ENCODE results near the gene ARL14. TPM values are rescaled to one million over a fixed set of nuclear protein-coding genes. Genes with fewer than 3 reads are reported as not detected.

The ARL14 gene
- total RNA-seq, 1 experiment from 2014 or later: not detected

GRCh38 chr3:160694345-160694744, 17.4 kb downstream of the ARL14 start:
- H3K27ac Mint-ChIP-seq: no peak overlapping the region
- H3K4me3 Mint-ChIP-seq: no peak overlapping the region
- no peaks in the 10 kb centered on the region for H3K23me2 ChIP-seq (ENCODE audit: insufficient read length, low read depth, low read length, poor library complexity, severe bottlenecking)
- H2BK5ac ChIP-seq (ENCODE audit: insufficient read length, low read length): no peak overlapping the region
- H3K4me2 ChIP-seq (ENCODE audit: insufficient read depth, insufficient read length, low read length): no peak overlapping the region
- no peak overlapping the region for H2BK15ac ChIP-seq (ENCODE audit: low read depth, low read length)
- no peak overlapping the region for H2BK20ac ChIP-seq (ENCODE audit: low read depth, low read length, poor library complexity, severe bottlenecking)
- no peak for DNase-seq
- no peak overlapping the region for H4K8ac ChIP-seq (replicated peaks; ENCODE audit: insufficient read length, low read depth, low read length)
- no peaks in the 10 kb centered on the region for H4K20me1 ChIP-seq (ENCODE audit: control insufficient read depth, insufficient read depth, insufficient read length)
- WGBS (ENCODE audit: extremely low coverage, insufficient read length, low lambda C conversion rate): no CpG with 5 or more reads among the region's 3 CpGs
- H4K91ac ChIP-seq (ENCODE audit: insufficient read length, low read depth, low read length): no peak overlapping the region
- no peak overlapping the region for H2AK5ac ChIP-seq (ENCODE audit: insufficient read length, low read length)
- TF ChIP-seq CTCF (conservative IDR thresholded peaks at IDR 0.05): no peak
- no peak overlapping the region for H3K14ac ChIP-seq (ENCODE audit: insufficient read depth, low read length)
- no peaks in the 10 kb centered on the region for H3K79me2 ChIP-seq (ENCODE audit: insufficient read depth, low read length)
- H3K4ac ChIP-seq (ENCODE audit: low read depth, low read length): no peak overlapping the region
- H3K9me3 ChIP-seq (ENCODE audit: control insufficient read depth, low read depth, low read length): no peaks in the 10 kb centered on the region
- no peak overlapping the region for H3K9ac ChIP-seq (ENCODE audit: extremely low read depth, insufficient read length, low read length)
- no peaks in the 10 kb centered on the region; the same call in 1 of the 2 replicates for H3K4me1 ChIP-seq (ENCODE audit: insufficient read depth, low read length)
- H3K9me3 Mint-ChIP-seq: no peaks in the 10 kb centered on the region
- no peaks in the 10 kb centered on the region for H3K27me3 ChIP-seq (ENCODE audit: insufficient read depth, low read length)
- no peak overlapping the region for H2AFZ ChIP-seq (ENCODE audit: low read length)
- H3K36me3 Mint-ChIP-seq (ENCODE audit: insufficient read depth in 1 of 3, low read depth in 3 of 3): no peaks in the 10 kb centered on the region
- no peak overlapping the region for H3K27ac ChIP-seq (ENCODE audit: insufficient read length, low read depth, low read length)
- H3K27me3 Mint-ChIP-seq (ENCODE audit: low read depth): no peaks in the 10 kb centered on the region
- H3K56ac ChIP-seq (ENCODE audit: insufficient read length, low read depth, low read length): no peak overlapping the region
- H3K79me1 ChIP-seq (ENCODE audit: insufficient read depth, low read depth, low read length, poor library complexity, severe bottlenecking): no peaks in the 10 kb centered on the region
- H3K23ac ChIP-seq (ENCODE audit: insufficient read length, low read depth, low read length): no peak overlapping the region
- no peak overlapping the region for H4K5ac ChIP-seq (ENCODE audit: insufficient read length, low read depth, low read length)
- no peak overlapping the region for H3T11ph ChIP-seq (ENCODE audit: low read length)
- H2BK120ac ChIP-seq (ENCODE audit: low read depth, low read length, poor library complexity, severe bottlenecking): no peak overlapping the region
- H3K18ac ChIP-seq (ENCODE audit: insufficient read length, low read depth, low read length): no peak overlapping the region
- H3K4me1 Mint-ChIP-seq: peaks cover 7 to 9% of the 10 kb centered on the region in 2 experiments; a peak in 2 of 4 replicates
- H2BK12ac ChIP-seq (ENCODE audit: insufficient read length, low read depth, low read length): no peak overlapping the region
